PC-3 (cell line): ENCODE results near the gene IFT172. TPM values are rescaled to one million over a fixed set of nuclear protein-coding genes. Genes with fewer than 3 reads are reported as not detected.
A peak's percentile ranks its signal among the peaks of the same experiment; 100 is the strongest.

ENCODE experiments used
- ATAC-seq: fragments of 200-7000 bp; cut with Tn5 transposase; 2 replicates; pipeline ENCODE4 v1.9.1; 2020; ENCODE audit warnings: mild to moderate bottlenecking, moderate library complexity
- BruUV-seq: library from RNA; stranded (reverse); fragments of 400-500 nt; replicated peaks from 2 replicates; lab custom pipeline; 2021; lab: Mats Ljungman, UMichigan
- CTCF ChIA-PET: fragments of 300-600 bp; sonication (Branson Sonifier 250); formaldehyde crosslinking; loops from one replicate; lab custom pipeline; 2022; ENCODE audit warnings: antibody characterized with exemption; lab: Charles Lee
- POLR2A ChIA-PET: fragments of 300-600 bp; sonication (Branson Sonifier 250); formaldehyde crosslinking; loops from one replicate; lab custom pipeline; 2022; ENCODE audit warnings: antibody characterized with exemption; ENCODE audit not compliant: unreplicated experiment; lab: Charles Lee
- DNase-seq: peaks from one replicate; pipeline ENCODE4 v3.0.0-alpha.2; 2015
- H2AFZ ChIP-seq: fragments of 300-600 bp; sonication (generic); 2 replicates; pipeline ENCODE4 v1.6.0; 2016; ENCODE audit warnings: antibody characterized with exemption, low read length
- H3F3A ChIP-seq: fragments of 300-600 bp; sonication (generic); one replicate; pipeline ENCODE4 v1.6.0; 2017; ENCODE audit warnings: antibody characterized with exemption, low read length, control low read depth, mild to moderate bottlenecking; ENCODE audit not compliant: unreplicated experiment
- H3K27ac ChIP-seq: fragments of 300-600 bp; sonication (generic); 2 replicates; pipeline ENCODE4 v1.5.1; 2016; ENCODE audit warnings: mild to moderate bottlenecking, low read length
- H3K27me3 ChIP-seq: fragments of 300-600 bp; sonication (generic); 2 replicates; pipeline ENCODE4 v1.6.1; 2016; ENCODE audit warnings: low read length, mixed read lengths
- H3K36me3 ChIP-seq: fragments of 300-600 bp; sonication (generic); 2 replicates; pipeline ENCODE4 v1.6.1; 2016; ENCODE audit warnings: low read depth, mixed run types, low read length, mixed read lengths
- H3K4me1 ChIP-seq: fragments of 300-600 bp; sonication (generic); 2 replicates; pipeline ENCODE4 v1.5.1; 2016; ENCODE audit warnings: low read length; ENCODE audit not compliant: insufficient read depth
- H3K4me2 ChIP-seq: fragments of 300-600 bp; sonication (generic); 2 replicates; pipeline ENCODE4 v1.6.0; 2016; ENCODE audit warnings: low read length
- H3K4me3 ChIP-seq: fragments of 300-600 bp; sonication (generic); 2 replicates; pipeline ENCODE4 v1.5.1; 2016; ENCODE audit warnings: mild to moderate bottlenecking, low read length, mixed read lengths
- H3K79me2 ChIP-seq: fragments of 300-600 bp; sonication (generic); 2 replicates; pipeline ENCODE4 v1.6.1; 2017; ENCODE audit warnings: low read length, mixed read lengths
- H3K9ac ChIP-seq: fragments of 300-600 bp; sonication (generic); 2 replicates; pipeline ENCODE4 v1.6.0; 2016; ENCODE audit warnings: mild to moderate bottlenecking, low read length
- H3K9me2 ChIP-seq: fragments of 300-600 bp; sonication (generic); replicated peaks from 2 replicates; pipeline ENCODE4 v1.6.1; 2016; ENCODE audit warnings: mixed run types, low read length, mixed read lengths
- H3K9me3 ChIP-seq: fragments of 300-600 bp; sonication (generic); 2 replicates; pipeline ENCODE4 v1.6.1; 2016; ENCODE audit warnings: low read length, mixed read lengths
- H4K20me1 ChIP-seq: fragments of 300-600 bp; sonication (generic); 2 replicates; pipeline ENCODE4 v1.6.1; 2016; ENCODE audit warnings: low read length, mixed read lengths
- EZH2 ChIP-seq: fragments of 300-600 bp; sonication (generic); IDR thresholded peaks from one replicate; pipeline ENCODE4 v1.6.1; 2017; ENCODE audit warnings: antibody characterized with exemption, mild to moderate bottlenecking, low read length; ENCODE audit not compliant: unreplicated experiment
- EZH2phosphoT487 ChIP-seq: fragments of 300-600 bp; sonication (generic); IDR thresholded peaks from 2 replicates; pipeline ENCODE4 v1.6.1; 2018; ENCODE audit warnings: mild to moderate bottlenecking, antibody characterized with exemption, low read length, borderline replicate concordance
- intact Hi-C: fragments of 100-400 bp; cut with micrococcal nuclease; formaldehyde crosslinking; loops from 2 replicates; pipeline ENCODE4 v1.9.0; 2023
- total RNA-seq: library from RNA; depleted of rRNA; stranded (reverse); fragments of >200 nt; gene quantifications from 2 replicates; pipeline ENCODE4 v1.2.3, GENCODE V29; 2014
- TF ChIP-seq, protein P1 (sequence below): fragments of 300-600 bp; sonication (generic); conservative IDR thresholded peaks from 2 replicates; pipeline ENCODE4 v1.5.1; 2017; ENCODE audit warnings: antibody characterized with exemption, low read depth, mild to moderate bottlenecking, low read length

The IFT172 gene
- total RNA-seq, 1 experiment from 2014 or later: 22.9 TPM

DNA sequence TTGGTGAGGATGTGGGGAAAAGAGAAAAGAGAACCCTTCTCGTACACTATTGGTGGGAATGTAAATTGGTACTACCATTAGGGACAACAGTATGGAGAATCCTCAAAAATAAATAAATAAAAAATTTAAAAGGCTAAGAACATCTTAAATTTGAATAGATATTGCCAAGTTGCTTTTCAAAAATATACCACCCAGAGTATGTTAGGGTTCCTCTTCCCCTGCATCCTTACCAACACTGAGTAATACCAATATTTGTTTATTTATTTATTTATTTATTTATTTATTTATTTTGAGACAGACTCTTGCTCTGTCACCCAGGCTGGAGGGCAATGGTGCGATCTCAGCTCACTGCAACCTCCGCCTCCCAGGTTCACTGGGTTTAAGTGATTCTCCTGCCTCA lies 66.6 kb downstream of the IFT172 start:
- ChIA-PET POLR2A (no interaction called here), CTCF (no interaction called here)
- no peak for ATAC-seq

DNA sequence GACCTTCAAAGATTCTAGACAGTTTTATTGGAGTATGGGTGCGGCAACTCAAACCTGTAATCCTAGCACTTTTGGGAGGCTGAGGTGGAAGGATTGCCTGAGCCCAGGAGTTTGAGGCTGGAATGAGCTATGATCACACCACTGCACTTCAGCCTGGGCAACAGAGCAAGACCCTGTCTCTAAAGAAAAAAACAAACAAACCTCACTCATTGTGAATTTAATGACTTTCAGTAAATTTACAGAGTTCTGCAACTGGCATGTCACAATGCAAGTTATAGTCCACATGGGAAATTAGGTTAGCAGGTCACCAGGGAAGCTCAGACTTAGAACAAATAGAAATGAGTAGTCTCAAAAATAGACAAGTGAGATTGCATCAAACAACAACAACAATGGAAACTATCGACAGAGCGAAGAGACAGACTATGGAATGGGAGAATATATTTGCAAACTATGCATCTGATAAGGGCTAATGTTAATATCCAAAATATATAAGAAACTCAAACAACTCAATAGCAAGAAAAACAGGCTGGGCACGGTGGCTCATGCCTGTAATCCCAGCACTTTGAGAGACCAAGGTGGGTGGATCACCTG lies 67.8 kb downstream of the IFT172 start:
- POLR2A ChIA-PET: no interaction called here
- H3K4me3 ChIP-seq: no peak overlapping the region

More for the DNA sequence above, 66.6 kb downstream of the IFT172 start:
- Histone ChIP-seq H4K20me1 (no peaks in the 10 kb centered on the region), H3K9me2 (no peaks in the 10 kb centered on the region), H3K9ac (no peak overlapping the region), H3K79me2 (no peaks in the 10 kb centered on the region), H3K27ac (no peak overlapping the region), H3K4me3 (no peak overlapping the region), H3K4me2 (no peak overlapping the region), H3K27me3 (no peaks in the 10 kb centered on the region), H3K4me1 (0 out of 2 replicates have a peak, but pooled peaks cover 6% of the 10 kb centered on the region), H3K36me3 (no peaks in the 10 kb centered on the region), H2AFZ (no peak overlapping the region), H3F3A (no peaks in the 10 kb centered on the region), H3K9me3 (no peaks in the 10 kb centered on the region)
- intact Hi-C loops: no loop called here
- no TSS peak for BruUV-seq
- DNase-seq: no peak
- TF ChIP-seq, protein P1, sequence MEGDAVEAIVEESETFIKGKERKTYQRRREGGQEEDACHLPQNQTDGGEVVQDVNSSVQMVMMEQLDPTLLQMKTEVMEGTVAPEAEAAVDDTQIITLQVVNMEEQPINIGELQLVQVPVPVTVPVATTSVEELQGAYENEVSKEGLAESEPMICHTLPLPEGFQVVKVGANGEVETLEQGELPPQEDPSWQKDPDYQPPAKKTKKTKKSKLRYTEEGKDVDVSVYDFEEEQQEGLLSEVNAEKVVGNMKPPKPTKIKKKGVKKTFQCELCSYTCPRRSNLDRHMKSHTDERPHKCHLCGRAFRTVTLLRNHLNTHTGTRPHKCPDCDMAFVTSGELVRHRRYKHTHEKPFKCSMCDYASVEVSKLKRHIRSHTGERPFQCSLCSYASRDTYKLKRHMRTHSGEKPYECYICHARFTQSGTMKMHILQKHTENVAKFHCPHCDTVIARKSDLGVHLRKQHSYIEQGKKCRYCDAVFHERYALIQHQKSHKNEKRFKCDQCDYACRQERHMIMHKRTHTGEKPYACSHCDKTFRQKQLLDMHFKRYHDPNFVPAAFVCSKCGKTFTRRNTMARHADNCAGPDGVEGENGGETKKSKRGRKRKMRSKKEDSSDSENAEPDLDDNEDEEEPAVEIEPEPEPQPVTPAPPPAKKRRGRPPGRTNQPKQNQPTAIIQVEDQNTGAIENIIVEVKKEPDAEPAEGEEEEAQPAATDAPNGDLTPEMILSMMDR: no peak
- no peak for TF ChIP-seq EZH2phosphoT487
- no peak for TF ChIP-seq EZH2

DNA sequence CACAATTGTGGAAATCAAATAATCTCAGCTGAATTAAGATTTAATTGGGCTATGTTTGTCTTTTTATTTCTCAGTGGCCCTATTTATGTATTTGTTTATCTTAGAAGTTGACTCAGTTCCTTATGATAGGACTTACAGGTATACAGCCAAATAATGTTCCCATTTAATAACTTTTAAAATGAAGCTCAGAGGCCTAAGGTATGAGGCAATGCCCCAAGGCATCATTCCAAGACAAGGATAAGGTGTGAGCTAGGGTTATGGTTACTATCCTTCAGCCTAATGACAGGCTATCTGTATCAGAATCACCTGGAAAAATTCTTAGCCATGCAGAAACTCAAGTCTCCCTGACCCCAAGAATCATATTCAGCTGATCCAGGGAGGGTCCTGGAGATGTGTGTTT lies 68.5 kb downstream of the IFT172 start:
- H3F3A ChIP-seq: no peaks in the 10 kb centered on the region
- H4K20me1 ChIP-seq: no peaks in the 10 kb centered on the region
- no peak overlapping the region for H3K9ac ChIP-seq
- no peak overlapping the region for H3K27ac ChIP-seq
- H3K27me3 ChIP-seq: no peaks in the 10 kb centered on the region
- intact Hi-C loops: no loop called here
- no peaks in the 10 kb centered on the region for H3K9me3 ChIP-seq
- no peaks in the 10 kb centered on the region for H3K9me2 ChIP-seq
- ATAC-seq: peak; percentile 58
- BruUV-seq: no TSS peak
- no peak overlapping the region for H3K4me2 ChIP-seq
- ChIA-PET CTCF (no interaction called here), POLR2A (no interaction called here)
- TF ChIP-seq EZH2phosphoT487 (no peak), EZH2 (no peak)
- TF ChIP-seq, protein P1: no peak
- no peaks in the 10 kb centered on the region for H3K36me3 ChIP-seq
- H2AFZ ChIP-seq: no peak overlapping the region
- DNase-seq: no peak
- no peak overlapping the region for H3K4me3 ChIP-seq
- H3K4me1 ChIP-seq: no peaks in the 10 kb centered on the region
- no peaks in the 10 kb centered on the region for H3K79me2 ChIP-seq

More for the DNA sequence above, 67.8 kb downstream of the IFT172 start:
- CTCF ChIA-PET: no interaction called here
- ATAC-seq (no peak), DNase-seq (no peak)
- Histone ChIP-seq H4K20me1 (no peaks in the 10 kb centered on the region), H3K79me2 (no peaks in the 10 kb centered on the region), H3K27ac (no peak overlapping the region), H3K9me3 (no peaks in the 10 kb centered on the region), H3K9ac (no peak overlapping the region), H3K4me2 (no peak overlapping the region), H3K27me3 (no peaks in the 10 kb centered on the region), H2AFZ (no peak overlapping the region), H3K4me1 (no peaks in the 10 kb centered on the region), H3F3A (no peaks in the 10 kb centered on the region), H3K9me2 (no peaks in the 10 kb centered on the region), H3K36me3 (no peaks in the 10 kb centered on the region)
- TF ChIP-seq, protein P1: no peak
- TF ChIP-seq EZH2phosphoT487 (no peak), EZH2 (no peak)
- BruUV-seq: no TSS peak
- intact Hi-C loops: no loop called here
